ENCODE measurements around the gene SHTN1.

DNA sequence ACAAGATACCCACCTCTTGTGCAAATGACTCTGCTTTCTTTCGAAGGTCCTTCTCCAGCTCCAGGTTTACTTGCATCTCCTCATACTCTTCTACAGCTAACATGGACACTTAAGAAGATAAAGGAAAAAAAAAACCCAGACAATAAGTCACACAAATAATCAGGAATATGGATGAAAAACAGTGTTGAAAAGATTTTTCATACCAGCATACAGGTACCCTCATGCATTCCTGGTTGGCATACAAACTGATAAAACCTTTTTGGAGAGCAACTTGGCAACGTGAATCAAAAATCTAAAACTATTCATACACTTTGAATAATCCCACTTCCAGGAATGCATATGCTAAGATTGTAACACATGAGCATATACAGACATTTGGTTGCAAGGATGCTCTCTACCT lies 60.1 kb downstream of the SHTN1 start:
- TF ChIP-seq, protein P1, sequence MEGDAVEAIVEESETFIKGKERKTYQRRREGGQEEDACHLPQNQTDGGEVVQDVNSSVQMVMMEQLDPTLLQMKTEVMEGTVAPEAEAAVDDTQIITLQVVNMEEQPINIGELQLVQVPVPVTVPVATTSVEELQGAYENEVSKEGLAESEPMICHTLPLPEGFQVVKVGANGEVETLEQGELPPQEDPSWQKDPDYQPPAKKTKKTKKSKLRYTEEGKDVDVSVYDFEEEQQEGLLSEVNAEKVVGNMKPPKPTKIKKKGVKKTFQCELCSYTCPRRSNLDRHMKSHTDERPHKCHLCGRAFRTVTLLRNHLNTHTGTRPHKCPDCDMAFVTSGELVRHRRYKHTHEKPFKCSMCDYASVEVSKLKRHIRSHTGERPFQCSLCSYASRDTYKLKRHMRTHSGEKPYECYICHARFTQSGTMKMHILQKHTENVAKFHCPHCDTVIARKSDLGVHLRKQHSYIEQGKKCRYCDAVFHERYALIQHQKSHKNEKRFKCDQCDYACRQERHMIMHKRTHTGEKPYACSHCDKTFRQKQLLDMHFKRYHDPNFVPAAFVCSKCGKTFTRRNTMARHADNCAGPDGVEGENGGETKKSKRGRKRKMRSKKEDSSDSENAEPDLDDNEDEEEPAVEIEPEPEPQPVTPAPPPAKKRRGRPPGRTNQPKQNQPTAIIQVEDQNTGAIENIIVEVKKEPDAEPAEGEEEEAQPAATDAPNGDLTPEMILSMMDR (conservative IDR thresholded peaks at IDR 0.05; ENCODE audit: low read depth, low read length): no peak
- TF ChIP-seq EZH2 (IDR thresholded peaks at IDR 0.05; ENCODE audit: borderline replicate concordance, low read depth, low read length, poor library complexity, severe bottlenecking): no peak
